Nephron progenitor cell (in vitro differentiated cells): ENCODE data around the gene NTN1.

ENCODE experiments used
- DNase-seq: peaks from one replicate; pipeline ENCODE4 v3.0.0; 2021
- H3K27ac Mint-ChIP-seq: 2 replicates; pipeline ENCODE4 v1.8.0; 2021; ENCODE audit warnings: mild to moderate bottlenecking, moderate library complexity, mixed read lengths
- H3K27me3 Mint-ChIP-seq: 2 replicates; pipeline ENCODE4 v1.8.0; 2021; ENCODE audit warnings: mild to moderate bottlenecking, low read depth, mixed read lengths; ENCODE audit not compliant: poor library complexity
- H3K36me3 Mint-ChIP-seq: 2 replicates; pipeline ENCODE4 v1.8.0; 2021; ENCODE audit warnings: low read depth, mixed read lengths
- H3K4me1 Mint-ChIP-seq: 2 replicates; pipeline ENCODE4 v1.8.0; 2021; ENCODE audit warnings: mixed read lengths
- H3K4me3 Mint-ChIP-seq: 2 replicates; pipeline ENCODE4 v1.8.0; 2021; ENCODE audit warnings: mild to moderate bottlenecking, moderate library complexity, mixed read lengths
- H3K9me3 Mint-ChIP-seq: 2 replicates; pipeline ENCODE4 v1.8.0; 2021; ENCODE audit warnings: mild to moderate bottlenecking, moderate library complexity, mixed read lengths
- TF ChIP-seq, protein P1 (sequence below): fragments of 200-600 bp; sonication (generic); IDR thresholded peaks from 2 replicates; pipeline ENCODE4 v1.5.0; 2021; ENCODE audit warnings: antibody characterized with exemption

Gene NTN1

DNA sequence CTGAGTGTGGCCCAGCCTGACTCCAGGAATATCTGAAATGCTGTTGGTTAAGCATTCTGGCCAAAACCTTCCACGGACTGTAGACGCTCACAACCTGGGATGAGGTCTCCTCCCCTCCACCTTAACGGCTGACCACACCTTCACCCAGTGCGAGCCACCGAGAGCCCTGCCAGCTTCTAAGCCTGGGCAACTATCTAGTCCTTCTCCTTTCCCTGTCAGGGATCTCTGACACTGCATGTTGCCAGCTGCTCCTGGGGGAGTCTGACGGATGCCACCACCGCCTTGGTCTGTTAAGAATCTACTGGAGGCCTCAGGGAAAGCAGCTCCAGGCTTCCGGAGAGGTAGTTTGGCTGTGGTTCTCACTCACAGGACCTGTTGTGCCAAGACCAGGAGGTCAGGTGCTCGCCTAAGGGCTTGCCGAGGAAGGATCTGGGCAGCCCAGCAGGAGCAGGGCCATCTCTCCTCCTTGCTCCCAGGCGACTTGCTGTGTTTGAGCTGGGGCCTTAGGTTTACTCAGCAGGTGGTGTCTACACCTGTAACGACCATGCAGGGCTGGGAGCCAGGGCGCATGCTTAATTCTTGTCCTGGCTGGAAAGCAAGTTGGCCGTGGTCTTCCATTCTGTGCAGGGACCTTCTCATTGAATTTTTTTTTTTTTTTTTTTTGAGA lies 111.8 kb downstream of the NTN1 start:
- DNase-seq, result no peak
- H3K27me3 Mint-ChIP-seq, result peaks cover 6% of the 10 kb centered on the region
- peak overlapping the region; percentile 64 for H3K27ac Mint-ChIP-seq
- no peaks in the 10 kb centered on the region for H3K9me3 Mint-ChIP-seq
- peaks cover 14% of the 10 kb centered on the region for H3K4me1 Mint-ChIP-seq
- no peaks in the 10 kb centered on the region for H3K36me3 Mint-ChIP-seq
- TF ChIP-seq, protein P1, sequence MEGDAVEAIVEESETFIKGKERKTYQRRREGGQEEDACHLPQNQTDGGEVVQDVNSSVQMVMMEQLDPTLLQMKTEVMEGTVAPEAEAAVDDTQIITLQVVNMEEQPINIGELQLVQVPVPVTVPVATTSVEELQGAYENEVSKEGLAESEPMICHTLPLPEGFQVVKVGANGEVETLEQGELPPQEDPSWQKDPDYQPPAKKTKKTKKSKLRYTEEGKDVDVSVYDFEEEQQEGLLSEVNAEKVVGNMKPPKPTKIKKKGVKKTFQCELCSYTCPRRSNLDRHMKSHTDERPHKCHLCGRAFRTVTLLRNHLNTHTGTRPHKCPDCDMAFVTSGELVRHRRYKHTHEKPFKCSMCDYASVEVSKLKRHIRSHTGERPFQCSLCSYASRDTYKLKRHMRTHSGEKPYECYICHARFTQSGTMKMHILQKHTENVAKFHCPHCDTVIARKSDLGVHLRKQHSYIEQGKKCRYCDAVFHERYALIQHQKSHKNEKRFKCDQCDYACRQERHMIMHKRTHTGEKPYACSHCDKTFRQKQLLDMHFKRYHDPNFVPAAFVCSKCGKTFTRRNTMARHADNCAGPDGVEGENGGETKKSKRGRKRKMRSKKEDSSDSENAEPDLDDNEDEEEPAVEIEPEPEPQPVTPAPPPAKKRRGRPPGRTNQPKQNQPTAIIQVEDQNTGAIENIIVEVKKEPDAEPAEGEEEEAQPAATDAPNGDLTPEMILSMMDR, result no peak
- no peak overlapping the region for H3K4me3 Mint-ChIP-seq

DNA sequence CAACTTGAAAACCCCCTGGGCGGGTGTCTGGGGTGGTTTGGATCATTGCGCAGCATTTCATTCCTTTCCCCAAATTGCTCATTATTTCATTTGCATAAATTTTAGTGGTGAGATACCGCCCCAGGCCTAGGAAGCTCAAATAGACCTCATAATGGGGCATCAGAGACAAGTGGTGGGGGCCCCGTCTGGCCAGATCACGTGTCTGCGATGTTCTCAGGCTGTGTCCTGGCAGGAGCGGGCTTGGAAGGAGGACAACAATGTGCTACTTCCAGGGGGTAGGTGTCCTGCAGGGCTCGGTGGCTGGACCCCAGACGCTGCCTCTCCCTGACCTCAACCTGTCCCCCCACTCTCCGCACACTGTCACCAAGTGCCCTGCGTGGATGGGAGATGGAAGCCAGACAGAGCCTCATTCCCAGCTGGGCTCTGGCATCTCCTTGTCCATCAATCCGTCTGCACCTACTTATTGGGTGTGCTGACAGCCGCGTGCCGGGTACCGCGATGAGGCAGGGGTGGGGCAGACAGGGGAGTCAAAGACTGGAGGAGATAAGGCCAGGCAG lies 116.9 kb downstream of the NTN1 start:
- H3K27ac Mint-ChIP-seq, result no peak overlapping the region
- H3K9me3 Mint-ChIP-seq, result no peaks in the 10 kb centered on the region
- peaks cover 3% of the 10 kb centered on the region for H3K27me3 Mint-ChIP-seq
- H3K36me3 Mint-ChIP-seq, result no peaks in the 10 kb centered on the region
- TF ChIP-seq, protein P1, result no peak
- H3K4me1 Mint-ChIP-seq, result peaks cover 31% of the 10 kb centered on the region
- H3K4me3 Mint-ChIP-seq, result no peak overlapping the region
- DNase-seq, result no peak

GRCh38 chr17:9139695-9140094 lies 118.4 kb downstream of the NTN1 start:
- peaks cover 6% of the 10 kb centered on the region for H3K27me3 Mint-ChIP-seq
- H3K9me3 Mint-ChIP-seq, result no peaks in the 10 kb centered on the region
- H3K36me3 Mint-ChIP-seq, result no peaks in the 10 kb centered on the region
- DNase-seq, result no peak
- TF ChIP-seq, protein P1, result no peak
- no peak overlapping the region for H3K27ac Mint-ChIP-seq
- H3K4me1 Mint-ChIP-seq, result peaks cover 44% of the 10 kb centered on the region
- no peak overlapping the region for H3K4me3 Mint-ChIP-seq

DNA sequence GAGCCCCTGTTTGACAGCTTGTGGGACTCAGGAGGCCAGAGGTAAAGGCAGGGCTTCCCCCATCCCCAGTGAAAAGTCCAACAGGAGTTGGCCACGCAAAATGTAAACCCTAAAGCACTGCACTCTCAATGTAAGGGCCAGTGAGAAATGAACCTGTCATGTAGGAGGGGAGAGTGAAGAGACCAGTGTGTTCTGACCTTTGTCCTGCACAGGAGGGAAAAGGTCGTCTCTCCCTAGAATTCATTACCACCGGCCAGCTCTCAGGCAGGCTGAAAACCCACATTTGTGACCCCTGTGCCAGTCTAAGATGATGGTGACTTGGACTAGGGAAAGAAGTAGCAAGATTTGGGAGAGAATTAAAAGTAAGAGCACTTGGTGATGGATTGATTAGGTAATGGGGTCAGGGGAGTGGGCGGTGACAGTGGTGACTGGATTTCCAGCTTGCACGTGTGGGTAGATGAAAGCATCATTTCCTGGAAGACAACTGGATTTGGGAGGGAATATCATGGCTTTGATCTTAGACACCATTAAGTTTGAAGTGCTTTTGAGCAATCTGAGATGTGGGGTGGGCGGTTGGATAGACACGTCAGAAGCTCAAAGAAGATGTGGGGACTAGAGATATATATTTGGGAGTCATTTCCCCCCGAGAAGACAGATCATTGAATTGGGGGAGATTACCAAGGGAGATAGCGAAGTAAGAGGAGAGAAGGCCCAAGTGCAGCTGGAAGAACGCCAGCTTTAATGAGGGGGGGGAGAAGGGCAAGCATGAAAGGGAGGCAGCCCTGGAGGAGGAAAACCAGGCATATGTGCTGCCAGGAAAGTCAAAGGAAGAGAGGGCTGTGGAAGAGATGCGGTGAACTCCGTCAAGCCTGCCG lies 119.5 kb downstream of the NTN1 start:
- Mint-ChIP-seq H3K36me3 (no peaks in the 10 kb centered on the region), H3K27ac (no peak overlapping the region), H3K4me3 (no peak overlapping the region), H3K27me3 (peaks cover 3% of the 10 kb centered on the region), H3K9me3 (no peaks in the 10 kb centered on the region), H3K4me1 (peaks cover 51% of the 10 kb centered on the region)
- TF ChIP-seq, protein P1, result no peak
- no peak for DNase-seq

DNA sequence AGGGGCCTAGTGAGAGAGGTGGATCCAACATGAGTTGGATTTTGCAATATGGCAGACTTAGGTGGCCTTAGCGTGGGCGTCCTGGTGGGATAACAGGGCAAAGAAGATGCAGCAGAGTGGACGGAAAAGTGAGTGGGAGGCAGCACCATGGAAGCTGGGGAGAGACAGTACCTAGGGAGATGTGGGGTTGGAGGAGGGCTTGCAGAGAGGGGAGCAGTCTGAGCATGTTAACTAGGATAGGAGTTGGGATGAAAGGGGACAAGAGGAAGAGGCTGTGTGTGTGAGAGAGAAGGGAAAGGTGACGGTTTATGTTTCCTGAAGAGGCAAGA lies 120.1 kb downstream of the NTN1 start:
- TF ChIP-seq, protein P1, result no peak
- Mint-ChIP-seq H3K4me1 (peaks cover 54% of the 10 kb centered on the region), H3K9me3 (no peaks in the 10 kb centered on the region), H3K4me3 (no peak overlapping the region), H3K36me3 (no peaks in the 10 kb centered on the region), H3K27ac (no peak overlapping the region), H3K27me3 (peaks cover 3% of the 10 kb centered on the region)
- DNase-seq, result no peak
